Tibial nerve (tissue), 4 donors: ENCODE data around the gene PCP2.

ENCODE experiments used
- EP300 ChIP-seq, 2 donors: sonication (generic); formaldehyde crosslinking; IDR thresholded peaks; one replicate each; pipeline ENCODE4 v1.6.1; 2017; ENCODE audit warnings: antibody characterized with exemption in 2 of 2, mild to moderate bottlenecking in 1 of 2
- TF ChIP-seq, protein P1 (sequence below), 5 experiments: fragments of 200-600 bp in 3 of 5; fragments of 450-650 bp in 2 of 5; sonication (generic) in 3 of 5; IDR thresholded peaks; one replicate each; pipeline ENCODE4 v1.5.1; 2016 to 2019; ENCODE audit warnings: antibody characterized with exemption in 5 of 5, mild to moderate bottlenecking in 3 of 5, moderate library complexity in 2 of 5

DNA sequence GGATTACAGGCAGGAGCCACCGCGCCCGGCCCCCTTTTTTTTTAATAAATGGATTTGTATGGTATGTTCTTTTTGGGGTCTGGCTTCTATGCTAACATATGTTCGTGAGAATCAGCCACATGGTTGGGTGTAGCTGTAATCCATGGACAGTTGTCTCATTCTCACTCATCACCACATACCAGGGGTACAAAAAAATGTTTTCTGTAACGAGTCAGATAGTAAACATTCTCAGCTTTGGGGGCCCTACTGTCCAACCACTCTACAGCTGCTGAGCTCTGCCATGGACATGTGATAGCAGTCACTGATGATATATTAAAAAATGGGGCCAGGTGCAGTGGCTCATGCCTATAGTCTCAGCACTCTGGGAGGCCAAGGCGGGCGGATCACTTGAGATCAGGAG is 30.2 kb upstream of the PCP2 start:
- no peak for TF ChIP-seq EP300 (IDR thresholded peaks at IDR 0.05)
- TF ChIP-seq, protein P1, sequence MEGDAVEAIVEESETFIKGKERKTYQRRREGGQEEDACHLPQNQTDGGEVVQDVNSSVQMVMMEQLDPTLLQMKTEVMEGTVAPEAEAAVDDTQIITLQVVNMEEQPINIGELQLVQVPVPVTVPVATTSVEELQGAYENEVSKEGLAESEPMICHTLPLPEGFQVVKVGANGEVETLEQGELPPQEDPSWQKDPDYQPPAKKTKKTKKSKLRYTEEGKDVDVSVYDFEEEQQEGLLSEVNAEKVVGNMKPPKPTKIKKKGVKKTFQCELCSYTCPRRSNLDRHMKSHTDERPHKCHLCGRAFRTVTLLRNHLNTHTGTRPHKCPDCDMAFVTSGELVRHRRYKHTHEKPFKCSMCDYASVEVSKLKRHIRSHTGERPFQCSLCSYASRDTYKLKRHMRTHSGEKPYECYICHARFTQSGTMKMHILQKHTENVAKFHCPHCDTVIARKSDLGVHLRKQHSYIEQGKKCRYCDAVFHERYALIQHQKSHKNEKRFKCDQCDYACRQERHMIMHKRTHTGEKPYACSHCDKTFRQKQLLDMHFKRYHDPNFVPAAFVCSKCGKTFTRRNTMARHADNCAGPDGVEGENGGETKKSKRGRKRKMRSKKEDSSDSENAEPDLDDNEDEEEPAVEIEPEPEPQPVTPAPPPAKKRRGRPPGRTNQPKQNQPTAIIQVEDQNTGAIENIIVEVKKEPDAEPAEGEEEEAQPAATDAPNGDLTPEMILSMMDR (IDR thresholded peaks at IDR 0.05), result no peak
